ENCODE measurements around the gene CEP41. TPM values are rescaled to one million over a fixed set of nuclear protein-coding genes. Genes with fewer than 3 reads are reported as not detected.
A peak's percentile ranks its signal among the peaks of the same experiment; 100 is the strongest.

CEP41 gene
- total RNA-seq, 4 donors from 2014 or later, result 1.5 to 22.3 (median 8.3) TPM

GRCh38 chr7:130419658-130420057 is 21.2 kb downstream of the CEP41 start:
- no peak for TF ChIP-seq CTCF (IDR thresholded peaks at IDR 0.05)
- no peak for TF ChIP-seq POLR2A (IDR thresholded peaks at IDR 0.05)
- DNase-seq, result no peak
- Histone ChIP-seq H3K4me3 (no peak overlapping the region), H3K9me3 (no peaks in the 10 kb centered on the region), H3K36me3 (no peaks in the 10 kb centered on the region), H3K4me1 (no peaks in the 10 kb centered on the region), H3K27ac (no peak overlapping the region), H3K27me3 (no peaks in the 10 kb centered on the region)
- intact Hi-C loops (cut with DNase I; ENCODE audit: low total_unique reads), result no loop called here

GRCh38 chr7:130418306-130418705 is 22.5 kb downstream of the CEP41 start:
- no peak for DNase-seq
- Histone ChIP-seq H3K9me3 (no peaks in the 10 kb centered on the region), H3K27ac (no peak overlapping the region), H3K4me1 (no peaks in the 10 kb centered on the region), H3K27me3 (no peaks in the 10 kb centered on the region), H3K4me3 (no peak overlapping the region), H3K36me3 (no peaks in the 10 kb centered on the region)
- intact Hi-C loops (cut with DNase I; ENCODE audit: low total_unique reads), result no loop called here
- TF ChIP-seq POLR2A (IDR thresholded peaks at IDR 0.05) (no peak), CTCF (IDR thresholded peaks at IDR 0.05) (no peak)

DNA sequence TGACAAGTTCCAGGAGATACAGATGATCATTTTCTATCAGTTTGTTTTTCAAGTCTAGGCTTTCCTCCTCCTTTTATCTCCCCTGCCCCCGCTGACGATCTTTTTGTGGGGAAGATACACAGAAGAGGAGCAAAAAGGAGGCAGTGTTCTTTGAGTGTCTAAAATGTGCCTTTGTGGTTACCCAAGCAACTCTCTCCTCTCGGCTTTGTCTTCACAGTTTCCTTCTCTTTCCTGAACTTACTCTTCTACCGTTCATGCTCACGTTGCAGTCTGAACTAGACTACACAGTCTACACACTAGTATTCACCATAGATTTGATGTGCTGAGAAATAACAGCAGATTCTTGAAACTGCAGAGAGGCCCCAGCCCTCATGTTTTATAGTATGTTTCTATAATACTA is 23.6 kb downstream of the CEP41 start:
- TF ChIP-seq CTCF (IDR thresholded peaks at IDR 0.05), result no peak
- TF ChIP-seq POLR2A (IDR thresholded peaks at IDR 0.05), result no peak
- no peak overlapping the region for H3K4me3 ChIP-seq
- no peak for DNase-seq
- H3K9me3 ChIP-seq, result no peaks in the 10 kb centered on the region
- no peaks in the 10 kb centered on the region for H3K27me3 ChIP-seq
- intact Hi-C loops (cut with DNase I; ENCODE audit: low total_unique reads), result no loop called here
- H3K36me3 ChIP-seq, result no peaks in the 10 kb centered on the region
- H3K4me1 ChIP-seq, result no peaks in the 10 kb centered on the region
- peak overlapping the region in 1 of 2 donors; percentile 43 for H3K27ac ChIP-seq

DNA sequence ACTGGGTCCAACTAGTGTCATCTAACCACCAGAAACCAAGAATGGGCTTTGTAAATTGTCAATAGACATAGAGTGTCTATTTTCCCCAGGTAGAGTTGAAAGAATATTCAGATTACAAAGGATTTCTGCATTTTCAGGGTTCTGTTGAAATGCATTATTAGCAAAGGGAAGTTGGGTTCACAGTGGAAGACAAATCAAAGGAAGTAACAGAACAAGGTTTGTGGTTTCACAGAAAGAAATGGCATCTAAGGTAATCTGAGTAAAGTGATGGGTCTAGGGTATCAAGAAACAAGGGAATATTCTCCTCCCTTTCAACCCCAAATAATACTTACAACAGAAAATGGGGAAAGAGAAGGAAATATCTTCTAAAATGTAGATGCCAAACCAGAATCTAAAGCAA is 25.8 kb downstream of the CEP41 start:
- Histone ChIP-seq H3K4me1 (no peaks in the 10 kb centered on the region), H3K27ac (no peak overlapping the region), H3K36me3 (no peaks in the 10 kb centered on the region), H3K27me3 (no peaks in the 10 kb centered on the region), H3K9me3 (no peaks in the 10 kb centered on the region), H3K4me3 (no peak overlapping the region)
- DNase-seq, result no peak
- intact Hi-C loops (cut with DNase I; ENCODE audit: low total_unique reads), result no loop called here
- TF ChIP-seq POLR2A (IDR thresholded peaks at IDR 0.05) (no peak), CTCF (IDR thresholded peaks at IDR 0.05) (no peak)

GRCh38 chr7:130413201-130413600 is 27.6 kb downstream of the CEP41 start:
- H3K4me3 ChIP-seq, result no peak overlapping the region

More at GRCh38 chr7:130413201-130413600, 27.6 kb downstream of the CEP41 start:
- no peak for DNase-seq
- intact Hi-C loops (cut with DNase I; ENCODE audit: low total_unique reads), result no loop called here
- TF ChIP-seq POLR2A (IDR thresholded peaks at IDR 0.05) (no peak), CTCF (IDR thresholded peaks at IDR 0.05) (no peak)
- no peaks in the 10 kb centered on the region for H3K4me1 ChIP-seq
- H3K27me3 ChIP-seq, result no peaks in the 10 kb centered on the region
- no peaks in the 10 kb centered on the region for H3K9me3 ChIP-seq
- H3K36me3 ChIP-seq, result no peaks in the 10 kb centered on the region
- no peak overlapping the region for H3K27ac ChIP-seq

Data from uterus (tissue), 4 donors.